HG03280 (cell line): Measurements from ENCODE around the gene IL9R.
"Not testable (repeated sequence)": the region's sequence is repeated elsewhere in the genome, so short reads cannot be mapped to it uniquely, and the experiment has no call there.

Source experiments
- ATAC-seq: cut with Tn5 transposase; IDR thresholded peaks from one replicate; pipeline ENCODE4 v1.9.1; 2021; ENCODE audit warnings: mild to moderate bottlenecking, moderate library complexity; ENCODE audit not compliant: unreplicated experiment

Gene IL9R, protein sequence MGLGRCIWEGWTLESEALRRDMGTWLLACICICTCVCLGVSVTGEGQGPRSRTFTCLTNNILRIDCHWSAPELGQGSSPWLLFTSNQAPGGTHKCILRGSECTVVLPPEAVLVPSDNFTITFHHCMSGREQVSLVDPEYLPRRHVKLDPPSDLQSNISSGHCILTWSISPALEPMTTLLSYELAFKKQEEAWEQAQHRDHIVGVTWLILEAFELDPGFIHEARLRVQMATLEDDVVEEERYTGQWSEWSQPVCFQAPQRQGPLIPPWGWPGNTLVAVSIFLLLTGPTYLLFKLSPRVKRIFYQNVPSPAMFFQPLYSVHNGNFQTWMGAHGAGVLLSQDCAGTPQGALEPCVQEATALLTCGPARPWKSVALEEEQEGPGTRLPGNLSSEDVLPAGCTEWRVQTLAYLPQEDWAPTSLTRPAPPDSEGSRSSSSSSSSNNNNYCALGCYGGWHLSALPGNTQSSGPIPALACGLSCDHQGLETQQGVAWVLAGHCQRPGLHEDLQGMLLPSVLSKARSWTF

DNA sequence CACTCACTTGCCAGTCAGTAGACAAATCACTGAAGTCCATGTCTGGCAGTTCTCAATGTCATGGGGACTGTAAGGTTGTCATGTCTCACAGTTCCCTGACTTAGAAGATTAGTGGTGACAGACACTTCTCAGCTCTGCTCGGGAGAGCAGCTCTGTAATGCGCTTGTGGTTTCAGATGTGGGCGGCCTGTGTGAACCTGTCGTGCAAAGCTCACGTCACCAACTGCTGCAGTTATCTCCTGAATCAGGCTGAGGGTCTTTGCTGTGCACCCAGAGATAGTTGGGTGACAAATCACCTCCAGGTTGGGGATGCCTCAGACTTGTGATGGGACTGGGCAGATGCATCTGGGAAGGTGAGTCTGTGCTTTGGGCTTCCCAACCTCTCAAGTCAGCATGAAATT is at the start of gene IL9R:
Gene IL9R, plus strand, starts transcription at position 261 of the 400 bp plus-strand sequence. Its CDS starts 64 bp downstream, at position 325.
- peak; percentile 87 for ATAC-seq

DNA sequence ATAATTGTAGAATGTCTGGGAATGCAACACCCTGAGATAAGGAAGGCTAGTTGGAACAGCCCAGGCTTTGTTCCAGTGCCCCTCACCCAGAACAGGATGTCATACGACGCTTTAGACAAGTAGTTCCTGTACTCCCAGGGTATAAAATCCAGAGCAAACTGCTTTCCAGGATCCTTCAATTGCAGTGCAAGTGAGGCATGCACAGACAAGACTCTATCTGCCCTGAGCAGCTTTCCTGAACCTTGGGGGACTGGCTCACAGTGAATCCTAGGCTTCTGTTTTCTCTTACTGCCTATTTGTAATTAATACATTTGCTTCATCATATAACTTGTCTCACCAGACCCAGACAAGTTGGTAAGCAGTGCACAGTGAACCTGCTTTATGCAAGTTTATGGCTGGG is 48.4 kb upstream of the IL9R start:
- ATAC-seq = no peak

DNA sequence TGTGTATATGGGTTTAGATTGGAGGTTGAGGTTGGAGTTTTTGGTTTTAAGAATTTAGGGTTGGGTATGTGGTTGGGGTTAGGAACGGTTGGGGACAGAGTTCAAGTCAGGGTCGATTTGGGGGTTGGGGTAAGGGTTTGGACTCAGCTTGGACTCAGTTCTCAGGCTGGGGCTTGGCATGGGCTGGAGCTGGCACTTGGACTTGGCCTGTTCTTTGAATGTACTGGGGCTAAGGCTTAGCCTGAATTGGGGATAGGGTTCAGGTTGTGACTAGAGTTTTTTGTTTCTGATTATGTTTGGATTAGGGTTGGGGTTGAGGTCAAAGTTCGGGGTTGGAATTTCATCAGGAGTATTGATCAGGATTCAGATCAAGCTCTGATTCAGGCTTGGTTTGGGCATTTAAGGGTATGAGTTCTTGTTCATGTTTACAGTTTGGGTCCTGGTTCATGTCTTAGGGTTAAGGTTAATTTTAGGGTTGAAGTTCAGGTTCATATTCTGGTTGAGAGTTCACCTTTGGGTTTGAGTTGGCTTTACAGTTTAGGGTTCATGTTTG is 46.2 kb upstream of the IL9R start:
- no peak for ATAC-seq

DNA sequence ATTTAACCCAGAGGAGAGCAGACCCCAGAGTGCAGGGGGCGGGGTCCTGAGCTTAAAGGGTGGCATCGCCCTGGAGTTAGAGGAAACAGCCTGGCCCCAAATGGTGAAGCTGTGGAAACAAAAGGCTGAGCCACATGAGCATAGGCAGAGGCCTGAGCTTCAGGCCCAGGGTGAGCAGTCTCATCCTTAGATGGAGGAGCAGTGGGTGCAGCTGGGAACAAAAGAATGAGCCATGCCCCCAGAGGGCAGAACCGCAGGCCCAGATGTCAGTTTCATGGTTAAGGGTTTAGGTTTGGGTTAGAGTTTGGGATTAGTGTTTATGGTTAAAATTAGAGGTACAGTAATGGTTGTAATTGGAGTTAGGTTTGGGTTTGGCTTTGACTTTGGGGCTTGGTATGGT is 44.4 kb upstream of the IL9R start:
- ATAC-seq = no peak

DNA sequence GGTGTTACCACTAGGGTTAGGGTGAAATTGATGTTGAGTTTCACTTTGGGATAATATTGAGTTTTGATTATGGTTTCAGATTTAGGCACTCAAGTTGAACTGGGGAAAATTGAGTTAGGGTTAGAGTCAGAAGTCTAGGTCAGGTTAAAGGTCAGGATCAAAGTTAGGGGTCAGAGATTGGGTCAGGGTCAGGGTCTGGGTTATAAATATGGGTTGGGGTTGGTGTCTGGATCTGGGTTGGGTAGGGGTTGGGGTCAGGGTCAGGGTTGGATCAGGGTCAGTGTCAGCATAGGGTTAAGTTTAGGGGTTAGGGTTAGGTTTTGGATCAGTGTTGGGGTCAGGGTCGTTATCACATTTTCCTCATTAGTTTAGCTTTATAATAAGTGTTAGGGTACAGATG is 42.7 kb upstream of the IL9R start:
- no peak for ATAC-seq

DNA sequence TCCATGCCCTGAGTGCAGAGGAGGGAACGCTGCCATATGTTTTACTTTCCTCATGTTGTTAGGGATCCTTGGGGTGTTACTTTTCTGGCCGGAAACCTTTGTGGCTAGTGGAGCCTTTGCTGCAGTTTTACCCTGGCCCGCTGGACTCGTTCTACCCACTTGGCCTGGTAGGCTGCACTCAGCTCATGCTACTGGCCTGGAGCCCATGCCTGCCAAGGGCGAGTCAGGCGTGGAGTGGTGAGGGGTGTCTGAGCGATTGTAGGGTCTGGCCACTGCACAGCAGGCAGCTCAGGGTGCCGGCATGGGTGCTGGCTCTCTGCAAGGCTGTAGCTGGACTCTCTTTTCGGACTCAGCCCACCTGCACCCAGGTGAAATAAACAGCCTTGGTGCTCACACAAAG is 41.4 kb upstream of the IL9R start:
- ATAC-seq = no peak

DNA sequence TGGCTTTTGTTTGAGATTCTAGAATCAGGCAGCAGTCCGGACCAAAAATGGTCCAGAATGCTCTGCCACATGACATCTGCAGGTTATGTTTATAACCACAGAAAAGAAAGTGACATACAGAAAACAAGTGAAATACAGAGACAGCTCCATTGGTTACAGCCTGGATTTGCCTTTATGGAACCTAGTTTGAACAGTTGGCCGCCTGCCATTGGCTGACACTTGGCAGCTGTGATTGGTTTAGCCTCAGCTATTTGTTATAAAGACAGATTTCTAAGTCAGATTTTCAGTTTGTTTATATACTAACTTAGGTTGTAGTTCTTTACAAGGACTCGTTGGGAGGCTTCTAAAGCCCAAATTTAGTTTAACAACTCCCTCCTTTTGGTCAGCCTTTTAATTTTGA is 40.8 kb upstream of the IL9R start:
- ATAC-seq = no peak

DNA sequence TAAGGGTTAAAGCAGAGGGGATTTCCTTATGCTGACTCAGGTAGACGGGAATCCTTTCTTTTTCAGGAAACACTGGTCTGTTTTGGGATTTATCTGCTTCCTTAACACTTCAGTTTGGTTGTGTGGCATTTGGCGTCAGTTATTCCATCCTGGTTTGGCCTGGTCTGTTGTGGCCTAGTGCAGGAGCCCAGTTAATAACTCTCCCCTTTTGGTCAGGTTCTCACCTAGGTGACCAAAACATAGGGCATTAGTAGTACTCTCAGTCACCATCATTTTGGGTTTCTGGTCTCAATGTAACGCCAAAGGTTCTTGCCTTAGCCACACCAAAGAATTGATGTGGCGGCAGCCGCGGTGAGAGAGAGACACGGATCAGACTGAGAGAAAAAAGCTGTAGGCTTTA is 39.7 kb upstream of the IL9R start:
- no peak for ATAC-seq

DNA sequence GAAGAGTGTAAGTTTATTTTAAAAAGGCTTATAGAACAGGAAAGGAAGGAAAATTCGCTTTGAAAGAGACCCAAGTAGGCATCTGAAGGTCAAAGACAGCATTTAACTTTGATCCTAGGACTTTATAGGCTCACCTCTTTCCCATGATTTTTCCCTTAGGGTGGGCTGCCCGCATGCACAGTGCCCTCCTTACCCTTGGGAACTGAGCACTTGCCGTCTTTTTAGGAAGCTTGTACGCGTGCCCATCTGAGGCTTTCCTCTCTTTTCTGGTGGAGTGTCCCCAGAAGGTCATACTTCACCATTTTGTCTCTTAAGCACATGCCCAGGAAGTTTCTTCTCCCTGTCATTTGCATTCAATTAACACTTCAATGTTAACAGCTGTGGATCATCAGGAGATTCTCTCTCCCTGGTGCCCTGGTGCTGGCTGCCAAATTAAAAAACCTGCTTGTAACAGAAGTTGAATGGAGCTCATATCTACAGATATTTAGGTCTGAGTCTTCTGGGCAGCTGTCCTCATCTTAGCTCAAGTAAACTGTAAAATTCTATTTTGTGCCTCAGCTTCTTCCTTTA is 38.4 kb upstream of the IL9R start:
- ATAC-seq = no peak

DNA sequence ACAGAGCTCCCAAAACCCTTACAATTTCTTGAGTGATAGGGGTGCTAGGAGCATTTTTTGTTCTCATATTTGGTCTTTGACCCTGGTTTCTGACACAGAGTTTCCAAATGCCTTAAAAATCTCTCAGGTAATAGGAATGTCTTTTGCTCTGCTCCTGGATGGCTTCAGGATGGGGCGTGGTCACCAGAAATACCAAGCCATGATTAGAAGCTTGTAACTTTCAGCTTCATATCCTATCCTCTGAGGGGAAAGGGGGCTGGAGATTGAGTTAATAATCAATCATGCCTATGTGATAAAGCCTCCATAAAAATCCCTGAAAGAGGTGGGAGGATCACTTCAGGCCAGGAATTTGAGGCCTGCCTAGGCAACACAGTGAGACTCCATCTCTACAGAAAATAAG is 34.6 kb upstream of the IL9R start:
- no peak for ATAC-seq

DNA sequence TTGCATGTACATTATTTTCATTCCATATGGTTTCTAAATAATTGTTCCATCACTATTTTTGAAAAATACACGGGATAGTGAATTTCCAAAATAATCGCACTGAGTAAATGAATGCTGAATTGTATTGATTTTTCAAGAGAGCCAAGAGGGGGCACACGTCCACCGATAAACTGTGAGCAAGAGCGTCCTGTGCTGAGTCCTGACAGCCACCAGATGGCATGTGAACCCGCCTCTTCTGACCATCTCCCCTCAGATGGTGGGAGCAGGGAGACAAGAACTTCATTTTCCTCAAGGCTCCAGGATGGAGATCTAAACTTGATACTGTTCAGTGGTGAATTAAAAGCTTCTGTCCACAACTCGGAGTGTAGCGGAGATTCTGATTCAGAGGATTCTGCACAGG is 30.6 kb upstream of the IL9R start:
- ATAC-seq = peak; percentile 77

DNA sequence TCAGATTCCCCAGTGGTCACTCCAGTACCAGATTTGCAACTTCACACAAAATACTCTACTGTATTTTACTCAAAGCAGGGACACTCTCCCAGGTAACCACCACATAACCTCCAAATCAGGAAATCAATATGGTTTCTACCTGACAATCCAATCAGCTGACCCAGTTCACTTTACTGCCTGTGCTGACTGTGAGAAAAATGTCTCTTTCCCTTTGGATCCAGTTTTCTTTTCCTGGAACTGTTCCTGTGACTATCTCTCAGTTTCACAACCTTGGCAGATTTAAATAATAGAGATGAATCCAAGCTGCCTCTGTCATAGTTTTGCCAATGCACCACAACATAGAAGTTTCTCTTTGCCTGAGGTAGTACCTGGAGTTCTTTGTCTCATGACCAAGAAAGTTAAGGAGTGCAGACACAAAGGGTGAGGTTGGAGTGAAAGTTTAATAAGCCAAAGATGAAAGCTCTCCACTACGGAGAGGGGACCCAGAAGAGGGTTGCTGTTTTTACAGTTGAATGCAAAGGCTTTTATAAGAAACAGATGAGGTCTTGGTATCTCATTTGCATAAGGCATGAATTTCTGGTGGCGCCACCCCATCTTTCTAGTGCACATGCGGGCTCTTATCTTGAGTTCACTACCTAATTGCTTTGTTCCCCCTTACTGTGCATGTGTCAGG is 29.7 kb upstream of the IL9R start:
- ATAC-seq = no peak

DNA sequence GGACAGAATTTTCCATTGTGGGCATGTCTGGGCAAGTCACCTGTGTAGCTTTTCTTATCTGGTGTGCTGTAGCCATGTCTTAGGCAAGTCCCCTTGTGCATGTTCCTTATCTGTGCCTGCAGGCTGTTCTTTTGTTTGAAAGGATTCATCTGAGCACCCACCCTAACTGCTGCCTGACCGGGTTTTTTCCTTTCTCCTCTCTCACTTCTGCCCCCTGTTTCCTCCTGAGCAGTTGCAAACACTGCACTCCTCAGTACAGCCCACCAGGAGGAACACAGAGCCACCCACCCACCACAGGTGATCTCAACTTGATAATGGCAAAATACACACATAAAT is 29.2 kb upstream of the IL9R start:
- ATAC-seq = no peak

DNA sequence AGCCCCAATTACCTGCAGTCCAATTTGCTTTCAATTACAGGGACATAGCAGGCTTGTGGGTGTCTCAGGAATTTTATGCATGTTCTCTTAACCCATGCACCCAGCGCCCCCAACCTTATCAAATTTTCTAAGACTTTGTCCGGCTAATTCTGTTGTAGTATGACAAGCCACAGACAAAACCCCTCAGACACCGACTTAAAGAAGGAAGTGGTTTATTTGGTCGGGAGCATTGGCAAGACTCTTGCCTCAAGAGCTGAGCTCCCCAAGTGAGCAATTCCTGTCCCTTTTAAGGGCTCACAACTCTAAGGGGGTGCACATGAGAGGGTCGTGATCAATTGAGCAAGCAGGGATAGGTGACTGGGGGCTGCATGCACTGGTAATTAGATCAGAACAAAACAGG is 28.7 kb upstream of the IL9R start:
- ATAC-seq = no peak

DNA sequence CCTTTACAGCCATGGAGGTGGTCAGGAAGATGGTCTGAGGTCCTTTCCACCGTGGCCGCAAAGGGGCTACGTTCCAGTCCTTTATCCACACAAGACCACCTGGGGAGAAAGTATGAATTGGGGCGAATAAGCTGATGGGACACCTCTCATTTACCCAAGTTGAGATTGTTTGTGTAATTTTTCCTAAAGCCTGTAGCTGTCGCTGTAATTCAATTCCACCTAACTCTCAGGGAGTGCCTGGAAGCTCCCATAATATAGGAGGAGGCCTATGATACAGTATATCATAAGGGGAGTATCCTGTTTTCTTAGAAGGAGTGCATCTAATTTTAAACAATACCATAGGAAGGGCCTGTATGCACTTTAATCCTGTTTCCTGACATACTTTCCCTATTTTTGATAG is 25.8 kb upstream of the IL9R start:
- ATAC-seq = not testable (repeated sequence)

DNA sequence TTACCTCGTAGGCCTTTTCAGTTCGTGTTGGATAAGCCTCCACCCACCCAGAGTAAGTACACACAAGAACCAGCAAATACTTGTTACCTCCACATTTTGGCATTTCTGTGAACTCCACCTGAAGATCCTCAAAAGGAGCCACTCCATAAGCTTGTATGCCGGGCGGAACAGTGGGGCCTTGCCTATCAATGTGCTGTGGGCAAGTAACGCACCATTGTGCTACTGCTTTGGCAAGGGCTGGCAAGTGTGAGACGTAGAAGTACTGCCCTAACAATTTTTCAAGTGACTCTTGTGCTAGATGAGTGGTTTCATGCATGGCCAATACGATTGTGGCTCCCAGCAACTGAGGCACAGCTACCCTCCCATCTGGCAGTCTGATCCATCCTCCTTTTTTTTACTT is 25.3 kb upstream of the IL9R start:
- ATAC-seq = not testable (repeated sequence)

DNA sequence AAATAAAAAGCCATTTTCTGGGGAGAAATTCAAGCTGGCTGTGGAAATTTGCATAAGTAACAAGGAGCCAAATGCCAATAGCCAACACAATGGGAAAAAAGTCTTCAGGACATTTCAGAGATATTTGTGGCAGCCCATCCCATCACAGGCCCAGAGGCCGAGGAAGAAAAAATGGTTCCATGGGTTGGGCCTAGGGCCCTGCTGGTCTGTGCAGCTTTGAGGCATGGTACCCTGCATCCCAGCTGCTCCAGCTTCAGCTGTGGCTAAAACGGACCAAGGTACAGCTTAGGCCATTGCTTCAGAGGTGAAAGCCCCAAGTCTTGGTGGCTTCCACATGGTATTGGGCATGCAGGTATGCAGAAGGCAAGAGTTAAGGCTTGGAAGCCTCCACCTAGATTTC is 14.2 kb upstream of the IL9R start:
- ATAC-seq = no peak

DNA sequence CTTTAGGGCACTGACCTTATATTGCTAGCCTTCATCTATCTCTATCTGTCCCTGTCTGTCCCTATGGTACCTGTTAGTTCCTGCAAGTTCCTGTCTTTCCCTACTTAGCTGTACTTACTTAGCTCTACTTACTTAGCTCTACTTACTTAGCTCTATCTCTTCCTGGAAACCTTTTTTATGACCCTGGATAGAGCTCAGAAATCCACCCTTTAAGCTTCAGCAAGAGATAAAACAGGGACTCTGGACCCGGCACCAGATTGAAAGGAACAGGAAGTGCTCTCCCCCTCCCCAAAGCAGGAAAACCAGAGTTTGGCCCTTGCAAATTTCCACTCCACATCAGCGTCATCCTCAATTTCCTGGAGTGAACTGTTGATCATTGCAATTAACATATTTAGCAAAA is 12.3 kb upstream of the IL9R start:
- ATAC-seq = no peak

DNA sequence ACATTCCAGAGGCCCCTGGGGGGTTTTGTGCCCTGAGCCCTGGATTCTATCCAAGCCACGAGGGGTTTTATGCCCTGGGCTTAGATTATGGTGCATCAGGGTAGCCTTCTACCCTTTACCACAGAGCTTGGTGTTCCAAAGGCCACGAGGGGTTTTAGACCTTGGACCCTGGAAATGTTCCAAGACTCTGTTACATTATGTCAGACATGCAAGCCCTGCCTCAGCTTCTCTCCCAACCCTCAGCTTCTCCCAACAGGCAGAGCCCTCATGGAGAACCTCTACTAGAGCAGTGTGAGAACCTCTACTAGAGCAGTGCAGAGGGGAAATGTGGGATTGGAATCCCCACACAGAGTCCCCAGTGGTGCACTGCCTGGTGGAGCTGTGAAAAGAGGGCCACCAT is 10.5 kb upstream of the IL9R start:
- ATAC-seq = not testable (repeated sequence)

DNA sequence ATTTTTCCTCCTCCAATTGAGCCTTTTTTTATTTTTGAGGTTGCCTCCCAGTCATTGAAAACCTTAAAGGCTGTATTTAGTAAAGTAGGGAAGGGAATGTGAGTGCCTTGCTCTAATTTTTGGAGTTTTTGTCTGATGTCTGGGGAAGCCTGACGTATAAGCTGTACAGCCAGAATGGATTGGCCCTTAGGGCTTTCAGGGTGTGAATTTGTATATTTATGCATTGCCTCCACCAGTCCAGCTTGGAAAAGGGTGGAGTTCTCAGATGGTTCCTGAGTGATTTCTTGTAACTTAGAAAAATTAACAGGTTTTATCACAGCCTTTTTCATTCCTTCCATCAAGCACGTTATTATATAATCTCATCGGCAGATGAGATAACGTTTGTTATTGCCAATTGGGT is 8.6 kb upstream of the IL9R start:
- no peak for ATAC-seq

DNA sequence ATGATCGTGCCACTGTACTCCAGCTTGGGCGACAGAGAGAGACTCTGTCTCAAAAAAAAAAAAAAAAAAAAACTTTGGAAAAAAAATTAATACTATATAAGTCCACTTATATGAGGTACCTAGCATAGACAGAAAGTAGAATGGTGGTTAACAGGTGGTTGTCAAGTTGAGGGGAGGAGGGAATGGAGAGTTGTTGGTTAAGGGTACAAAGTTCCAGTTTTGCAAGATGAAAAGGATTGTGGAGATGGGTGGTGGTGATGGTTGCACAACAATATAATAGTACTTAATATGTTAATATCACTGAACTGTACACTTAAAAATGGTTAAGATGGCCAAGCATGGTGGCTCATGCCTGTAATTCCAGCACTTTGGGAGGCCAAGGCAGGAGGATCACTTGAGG is 4.1 kb upstream of the IL9R start:
- no peak for ATAC-seq

DNA sequence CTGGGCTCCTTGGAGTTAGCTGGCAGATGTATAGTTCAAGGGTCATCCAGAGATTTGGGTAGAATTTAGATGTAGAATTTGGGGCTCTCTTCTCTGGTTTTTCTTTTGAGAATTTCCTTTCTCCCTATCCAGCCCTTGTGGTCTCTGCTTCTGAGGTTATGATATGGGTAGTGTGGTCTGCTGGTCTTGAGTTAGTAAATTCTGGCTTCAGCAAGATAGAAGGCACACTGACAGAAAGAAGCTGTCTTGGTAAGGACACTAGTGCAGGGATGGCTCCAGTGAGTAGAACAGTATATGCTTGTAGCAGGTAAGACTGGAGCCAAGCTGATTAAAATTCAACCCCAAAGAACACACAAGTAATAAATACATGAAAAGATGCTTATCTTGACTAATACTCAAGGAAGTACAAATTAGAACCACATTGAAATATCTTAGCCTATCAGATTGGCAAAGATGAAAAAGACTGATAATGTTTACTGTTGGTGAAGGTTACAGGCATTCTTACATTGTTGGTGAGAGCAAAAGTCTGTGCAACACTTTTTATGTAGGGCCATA is 2.1 kb upstream of the IL9R start:
- ATAC-seq = no peak
